Spleen (tissue), 11 donors: ENCODE data around the gene SMAD6. TPM values are rescaled to one million over a fixed set of nuclear protein-coding genes. Genes with fewer than 3 reads are reported as not detected.

Experiments used
- DNase-seq: peaks from one replicate; pipeline ENCODE4 v3.0.0-alpha.2; 2020
- H3K27ac ChIP-seq, 8 donors: fragments of 200-600 bp; sonication (generic) in 7 of 8; 1 replicate in 4 of 8; 2 replicates in 4 of 8; pipeline versions ENCODE4 v1.5.0 to v1.8.0; 2016 to 2021; ENCODE audit warnings: inconsistent platforms in 4 of 8, mild to moderate bottlenecking in 4 of 8, moderate library complexity in 1 of 8
- H3K27me3 ChIP-seq, 7 donors: fragments of 200-600 bp; sonication (generic) in 6 of 7; replicated peaks in 1 of 7; 1 replicate in 4 of 7; 2 replicates in 3 of 7; pipeline versions ENCODE4 v1.5.0 to v1.8.0; 2016 to 2021; ENCODE audit warnings: inconsistent platforms in 3 of 7, mild to moderate bottlenecking in 1 of 7
- H3K36me3 ChIP-seq, 6 donors: fragments of 200-600 bp; sonication (generic) in 5 of 6; 1 replicate in 4 of 6; 2 replicates in 2 of 6; pipeline versions ENCODE4 v1.5.0 to v1.8.0; 2016 to 2021; ENCODE audit warnings: inconsistent platforms in 2 of 6
- H3K4me1 ChIP-seq, 6 donors: fragments of 200-600 bp; sonication (generic) in 5 of 6; 1 replicate in 3 of 6; 2 replicates in 3 of 6; pipeline versions ENCODE4 v1.5.0 to v1.8.0; 2016 to 2021; ENCODE audit warnings: inconsistent platforms in 3 of 6
- H3K4me3 ChIP-seq, 8 donors: fragments of 200-600 bp; sonication (generic) in 7 of 8; 1 replicate in 4 of 8; 2 replicates in 4 of 8; pipeline versions ENCODE4 v1.5.0 to v1.8.0; 2016 to 2021; ENCODE audit warnings: inconsistent platforms in 4 of 8, mild to moderate bottlenecking in 4 of 8, moderate library complexity in 2 of 8
- H3K9me3 ChIP-seq, 8 donors: fragments of 200-600 bp; sonication (generic) in 7 of 8; 1 replicate in 4 of 8; 2 replicates in 4 of 8; pipeline versions ENCODE4 v1.5.0 to v1.8.0; 2016 to 2021; ENCODE audit warnings: inconsistent platforms in 4 of 8
- POLR2A ChIP-seq, 3 donors: fragments of 450-650 bp; IDR thresholded peaks; one replicate each; pipeline ENCODE4 v1.5.1; 2017; ENCODE audit warnings: antibody characterized with exemption in 3 of 3, mild to moderate bottlenecking in 1 of 3
- POLR2AphosphoS5 ChIP-seq, 3 donors: sonication (generic); formaldehyde crosslinking; IDR thresholded peaks; one replicate each; pipeline ENCODE4 v1.5.1; 2017; ENCODE audit warnings: antibody characterized with exemption in 3 of 3
- WGBS, 5 donors: extraction: QIAGEN DNeasy Blood & Tissue Kit in 3 of 5; methylation state at CpG; one replicate each; pipeline versions ENCODE4 v1.1.5 to v1.1.7; 2013 to 2018; 5-methylcytosine and 5-hydroxymethylcytosine counted together
- intact Hi-C: fragments of 100-400 bp; cut with DNase I; formaldehyde crosslinking; loops from one replicate; pipeline ENCODE4 v1.15.0; 2023; ENCODE audit warnings: low total_unique reads
- polyA plus RNA-seq, 3 donors: library from polyadenylated mRNA; stranded (reverse); fragments of 200-250 nt; gene quantifications; one replicate each; pipeline ENCODE4 v1.2.1, GENCODE V29; 2013
- total RNA-seq, 7 donors: library from RNA; depleted of rRNA in 3 of 7; stranded (reverse); fragments of >200 nt in 3 of 7; fragmentation: NEBNext Ultra II Directional in 4 of 7; extraction: Animal tissue kit (Norgen Biotek cat#: 25700) in 4 of 7; gene quantifications; one replicate each; pipeline versions ENCODE4 v1.1.0 to v1.2.1, GENCODE V29; 2016 to 2021
- TF ChIP-seq, protein P1 (sequence below), 11 experiments: fragments of 200-600 bp in 7 of 11; fragments of 450-650 bp in 4 of 11; sonication (generic) in 4 of 11; IDR thresholded peaks in 8 of 11; conservative IDR thresholded peaks in 3 of 11; 1 replicate in 7 of 11; 2 replicates in 4 of 11; pipeline versions ENCODE4 v1.4.0 to v1.8.0; 2016 to 2021; ENCODE audit warnings: antibody characterized with exemption in 11 of 11, inconsistent platforms in 4 of 11, mild to moderate bottlenecking in 1 of 11
- donor health status: healthy with polysubstance abuse.
- donor health status: DM: no; HTN: no; CAD: no; lungs with moderate emphysema.
- donor health status: DM: no; HTN: no; CAD: no.
- donor health status: Bipolar disorder and iron deficiency.
- donor health status: healthy.
- donor health status: DM: no; HTN: no; CAD: no.
- donor health status: DM: yes; HTN: yes; CAD: no.

The SMAD6 gene
- total and polyA plus RNA-seq, 10 donors: 0.72 to 14.0 (median 4.8) TPM

DNA sequence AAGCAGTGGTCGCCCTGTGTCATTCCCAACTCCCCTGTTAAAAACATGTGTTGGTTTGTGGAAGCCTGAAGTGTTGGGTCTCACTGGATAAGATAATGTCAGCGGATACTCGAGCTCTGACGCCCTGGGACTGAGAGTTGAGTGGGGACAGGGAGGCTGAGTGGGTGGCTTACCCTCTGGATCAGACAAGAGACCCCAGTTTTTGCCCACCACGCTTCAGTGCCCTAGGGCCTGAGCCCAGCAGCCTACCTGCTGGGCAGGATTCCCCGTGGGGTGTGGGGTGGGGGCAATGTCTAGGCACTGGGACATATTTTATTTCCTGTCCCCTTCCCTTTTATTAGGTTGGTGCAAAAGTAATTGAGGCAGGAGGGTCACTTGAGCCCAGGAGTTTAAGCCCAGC is 75.0 kb downstream of the SMAD6 start:
- peak; percentile 37 for DNase-seq
- Histone ChIP-seq H3K9me3 (no peaks in the 10 kb centered on the region), H3K27ac (no peak overlapping the region), H3K4me3 (no peak overlapping the region), H3K36me3 (peaks cover 0 to 7% (median 0%) of the 10 kb centered on the region in 6 donors), H3K4me1 (peaks cover 0 to 37% (median 13%) of the 10 kb centered on the region in 6 donors), H3K27me3 (no peaks in the 10 kb centered on the region)
- intact Hi-C loops: no loop called here
- 72 to 90% (median 87%) methylated on average over 6 of the region's 6 CpGs for WGBS, 5 donors
- TF ChIP-seq, protein P1, sequence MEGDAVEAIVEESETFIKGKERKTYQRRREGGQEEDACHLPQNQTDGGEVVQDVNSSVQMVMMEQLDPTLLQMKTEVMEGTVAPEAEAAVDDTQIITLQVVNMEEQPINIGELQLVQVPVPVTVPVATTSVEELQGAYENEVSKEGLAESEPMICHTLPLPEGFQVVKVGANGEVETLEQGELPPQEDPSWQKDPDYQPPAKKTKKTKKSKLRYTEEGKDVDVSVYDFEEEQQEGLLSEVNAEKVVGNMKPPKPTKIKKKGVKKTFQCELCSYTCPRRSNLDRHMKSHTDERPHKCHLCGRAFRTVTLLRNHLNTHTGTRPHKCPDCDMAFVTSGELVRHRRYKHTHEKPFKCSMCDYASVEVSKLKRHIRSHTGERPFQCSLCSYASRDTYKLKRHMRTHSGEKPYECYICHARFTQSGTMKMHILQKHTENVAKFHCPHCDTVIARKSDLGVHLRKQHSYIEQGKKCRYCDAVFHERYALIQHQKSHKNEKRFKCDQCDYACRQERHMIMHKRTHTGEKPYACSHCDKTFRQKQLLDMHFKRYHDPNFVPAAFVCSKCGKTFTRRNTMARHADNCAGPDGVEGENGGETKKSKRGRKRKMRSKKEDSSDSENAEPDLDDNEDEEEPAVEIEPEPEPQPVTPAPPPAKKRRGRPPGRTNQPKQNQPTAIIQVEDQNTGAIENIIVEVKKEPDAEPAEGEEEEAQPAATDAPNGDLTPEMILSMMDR (IDR thresholded peaks at IDR 0.05 in 8 of 11, conservative IDR thresholded peaks at IDR 0.05 in 3 of 11): no peak
- TF ChIP-seq POLR2A (IDR thresholded peaks at IDR 0.05) (no peak), POLR2AphosphoS5 (IDR thresholded peaks at IDR 0.05) (no peak)

- intact Hi-C loops: no loop called here
- Histone ChIP-seq H3K4me3 (no peak overlapping the region), H3K27ac (no peak overlapping the region), H3K27me3 (no peaks in the 10 kb centered on the region), H3K4me1 (peaks cover 0 to 35% (median 11%) of the 10 kb centered on the region in 6 donors), H3K9me3 (no peaks in the 10 kb centered on the region), H3K36me3 (peaks cover 0 to 7% (median 0%) of the 10 kb centered on the region in 6 donors)
- TF ChIP-seq POLR2A (IDR thresholded peaks at IDR 0.05): no peak
- no peak for TF ChIP-seq POLR2AphosphoS5 (IDR thresholded peaks at IDR 0.05)
- TF ChIP-seq, protein P1 (IDR thresholded peaks at IDR 0.05 in 8 of 11, conservative IDR thresholded peaks at IDR 0.05 in 3 of 11): no peak
- WGBS, 5 donors: 80 to 99% (median 93%) methylated on average over 3 to 5 of the region's 5 CpGs
- DNase-seq: peak; percentile 40
These were observed 75.7 kb downstream of the SMAD6 start for GRCh38 chr15:66777596-66778313.

- H3K4me1 ChIP-seq: peaks cover 0 to 30% (median 8%) of the 10 kb centered on the region in 6 donors
- DNase-seq: no peak
- H3K9me3 ChIP-seq: no peaks in the 10 kb centered on the region
- TF ChIP-seq, protein P1 (IDR thresholded peaks at IDR 0.05 in 8 of 11, conservative IDR thresholded peaks at IDR 0.05 in 3 of 11): no peak
- TF ChIP-seq POLR2A (IDR thresholded peaks at IDR 0.05) (no peak), POLR2AphosphoS5 (IDR thresholded peaks at IDR 0.05) (no peak)
- no peak overlapping the region for H3K4me3 ChIP-seq
- peaks cover 0 to 7% (median 0%) of the 10 kb centered on the region in 6 donors for H3K36me3 ChIP-seq
- 63 to 88% (median 70%) methylated on average over 1 of the region's 1 CpG for WGBS, 5 donors
- H3K27me3 ChIP-seq: no peaks in the 10 kb centered on the region
- no peak overlapping the region for H3K27ac ChIP-seq
- intact Hi-C loops: no loop called here
These were observed 76.3 kb downstream of the SMAD6 start for GRCh38 chr15:66778314-66778665.

GRCh38 chr15:66778716-66779115 is 76.7 kb downstream of the SMAD6 start:
- intact Hi-C loops: no loop called here
- H3K27ac ChIP-seq: no peak overlapping the region
- peaks cover 0 to 26% (median 6%) of the 10 kb centered on the region in 6 donors for H3K4me1 ChIP-seq

More at GRCh38 chr15:66778716-66779115, 76.7 kb downstream of the SMAD6 start:
- H3K9me3 ChIP-seq: no peaks in the 10 kb centered on the region
- 84 to 100% (median 93%) methylated on average over 2 to 8 of the region's 8 CpGs for WGBS, 5 donors
- TF ChIP-seq, protein P1 (IDR thresholded peaks at IDR 0.05 in 8 of 11, conservative IDR thresholded peaks at IDR 0.05 in 3 of 11): no peak
- no peak for TF ChIP-seq POLR2AphosphoS5 (IDR thresholded peaks at IDR 0.05)
- TF ChIP-seq POLR2A (IDR thresholded peaks at IDR 0.05): no peak
- peak; percentile 45 for DNase-seq
- H3K27me3 ChIP-seq: no peaks in the 10 kb centered on the region
- peaks cover 0 to 7% (median 0%) of the 10 kb centered on the region in 6 donors for H3K36me3 ChIP-seq
- H3K4me3 ChIP-seq: no peak overlapping the region
